ENCODE data around the gene ROBO1.

DNA sequence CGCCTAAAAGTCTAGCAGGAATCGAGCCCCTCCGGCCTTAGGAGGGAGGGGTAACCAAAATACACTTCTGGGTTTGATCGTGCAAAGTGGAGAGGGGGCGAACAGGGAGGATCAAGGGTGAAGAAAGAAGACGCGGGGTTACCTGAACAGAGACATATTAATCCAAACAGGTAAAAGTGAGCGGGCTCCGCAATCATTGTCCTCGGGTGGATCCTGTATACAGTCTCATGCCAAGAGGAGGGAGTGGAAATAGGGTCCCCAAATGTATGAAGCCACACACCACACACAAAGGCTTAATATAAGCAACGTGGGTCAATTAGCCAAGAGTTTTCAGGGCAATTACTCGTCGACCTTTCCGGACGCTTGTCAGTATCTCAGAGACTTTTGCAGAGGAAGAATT lies 749.5 kb downstream of the ROBO1 start:
- TF ChIP-seq, protein P1, sequence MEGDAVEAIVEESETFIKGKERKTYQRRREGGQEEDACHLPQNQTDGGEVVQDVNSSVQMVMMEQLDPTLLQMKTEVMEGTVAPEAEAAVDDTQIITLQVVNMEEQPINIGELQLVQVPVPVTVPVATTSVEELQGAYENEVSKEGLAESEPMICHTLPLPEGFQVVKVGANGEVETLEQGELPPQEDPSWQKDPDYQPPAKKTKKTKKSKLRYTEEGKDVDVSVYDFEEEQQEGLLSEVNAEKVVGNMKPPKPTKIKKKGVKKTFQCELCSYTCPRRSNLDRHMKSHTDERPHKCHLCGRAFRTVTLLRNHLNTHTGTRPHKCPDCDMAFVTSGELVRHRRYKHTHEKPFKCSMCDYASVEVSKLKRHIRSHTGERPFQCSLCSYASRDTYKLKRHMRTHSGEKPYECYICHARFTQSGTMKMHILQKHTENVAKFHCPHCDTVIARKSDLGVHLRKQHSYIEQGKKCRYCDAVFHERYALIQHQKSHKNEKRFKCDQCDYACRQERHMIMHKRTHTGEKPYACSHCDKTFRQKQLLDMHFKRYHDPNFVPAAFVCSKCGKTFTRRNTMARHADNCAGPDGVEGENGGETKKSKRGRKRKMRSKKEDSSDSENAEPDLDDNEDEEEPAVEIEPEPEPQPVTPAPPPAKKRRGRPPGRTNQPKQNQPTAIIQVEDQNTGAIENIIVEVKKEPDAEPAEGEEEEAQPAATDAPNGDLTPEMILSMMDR (IDR thresholded peaks at IDR 0.05) = no peak
- TF ChIP-seq EZH2 (IDR thresholded peaks at IDR 0.05) (no peak), EZH2phosphoT487 (IDR thresholded peaks at IDR 0.05) (no peak)
